K562 (cell line): ENCODE data around the gene GLIS2. TPM values are rescaled to one million over a fixed set of nuclear protein-coding genes. Genes with fewer than 3 reads are reported as not detected.
A peak's percentile ranks its signal among the peaks of the same experiment; 100 is the strongest.

Experiments used
- ATAC-seq: fragments of 200-7000 bp; cut with Tn5 transposase; 3 replicates; pipeline ENCODE4 v1.9.1; 2020; ENCODE audit warnings: moderate library complexity
- BruUV-seq: library from RNA; stranded (reverse); fragments of 400-500 nt; replicated peaks from 2 replicates; lab custom pipeline; 2021; lab: Mats Ljungman, UMichigan
- CTCF ChIA-PET: fragments of 300-600 bp; formaldehyde crosslinking; extraction: SDS; loops from one replicate; lab custom pipeline; 2021; ENCODE audit warnings: low intra/inter-chr PET ratio; lab: Yijun Ruan, JAX
- POLR2A ChIA-PET: fragments of 300-600, 350-650 bp; sonication (Branson Sonifier 250); formaldehyde crosslinking; extraction: SDS; loops from one replicate; lab custom pipeline; 2021; ENCODE audit warnings: antibody characterized with exemption, inconsistent platforms; lab: Yijun Ruan, JAX
- DNase-seq, 4 experiments: peaks; one replicate each; pipeline versions ENCODE4 v3.0.0 to v3.0.0-alpha.2; 2011 to 2018; ENCODE audit warnings: low spot score in 3 of 4, mixed read lengths in 3 of 4; ENCODE audit errors: extremely low read depth in 1 of 4
- FAIRE-seq: peaks from 2 replicates; lab custom pipeline; 2011; peaks lifted over from hg19 to GRCh38; lab: Jason Lieb, UNC
- H2AFZ ChIP-seq: 2 replicates; pipeline ENCODE4 v1.6.0; 2011; ENCODE audit warnings: low read depth, low read length, control low read depth, inconsistent platforms
- H3K27ac ChIP-seq: fragments of 200-600 bp; 3 replicates; pipeline ENCODE4 v1.8.0; 2011; ENCODE audit warnings: low read depth, mild to moderate bottlenecking, control low read depth, inconsistent platforms, low read length, moderate library complexity, mixed read lengths; ENCODE audit errors: extremely low read depth
- H3K27me3 ChIP-seq, 2 experiments: fragments of 300-600 bp in 1 of 2; 2 replicates in 1 of 2; 3 replicates in 1 of 2; pipeline versions ENCODE4 v1.6.0 to v1.8.0; 2011; ENCODE audit warnings: inconsistent platforms in 2 of 2, low read length in 2 of 2, mild to moderate bottlenecking in 1 of 2, mixed read lengths in 1 of 2, moderate library complexity in 1 of 2; ENCODE audit not compliant: control insufficient read depth in 2 of 2, insufficient read depth in 2 of 2
- H3K36me3 ChIP-seq: fragments of 300-600 bp; 3 replicates; pipeline ENCODE4 v1.8.0; 2011; ENCODE audit warnings: mild to moderate bottlenecking, low read length, inconsistent platforms; ENCODE audit not compliant: control insufficient read depth, insufficient read depth
- H3K4me1 ChIP-seq, 2 experiments: fragments of 200-600 bp in 1 of 2; replicated peaks in 1 of 2; 2 replicates in 1 of 2; 3 replicates in 1 of 2; pipeline versions ENCODE4 v1.5.1 to v1.8.0; 2011; ENCODE audit warnings: inconsistent platforms in 2 of 2, low read length in 2 of 2, mild to moderate bottlenecking in 1 of 2, mixed read lengths in 1 of 2, moderate library complexity in 1 of 2; ENCODE audit not compliant: control insufficient read depth in 2 of 2, insufficient read depth in 2 of 2
- H3K4me2 ChIP-seq: 2 replicates; pipeline ENCODE4 v1.6.1; 2011; ENCODE audit warnings: low read length, control low read depth, inconsistent platforms, mixed read lengths; ENCODE audit not compliant: insufficient read depth
- H3K4me3 ChIP-seq: fragments of 200-600 bp; sonication (generic), shearing (Covaris generic); 2 replicates; pipeline ENCODE4 v1.5.1; 2016; ENCODE audit warnings: control low read depth, inconsistent platforms
- H3K79me2 ChIP-seq: fragments of 200-600 bp; 3 replicates; pipeline ENCODE4 v1.8.0; 2011; ENCODE audit warnings: low read length, inconsistent platforms; ENCODE audit not compliant: control insufficient read depth, insufficient read depth
- H3K9ac ChIP-seq, 2 experiments: 2 replicates each; pipeline versions ENCODE4 v1.6.0 to v1.6.1; 2011; ENCODE audit warnings: low read depth in 2 of 2, low read length in 2 of 2, control low read depth in 1 of 2, inconsistent platforms in 1 of 2, mild to moderate bottlenecking in 1 of 2, mixed read lengths in 1 of 2; ENCODE audit not compliant: insufficient read depth in 1 of 2
- H3K9me1 ChIP-seq: one replicate; pipeline ENCODE4 v1.6.0; 2011; ENCODE audit warnings: inconsistent platforms, mild to moderate bottlenecking, low read length, moderate library complexity; ENCODE audit not compliant: control insufficient read depth, insufficient read depth
- H3K9me3 ChIP-seq: replicated peaks from 2 replicates; pipeline ENCODE4 v1.5.1; 2011; ENCODE audit warnings: low read depth, low read length, inconsistent platforms; ENCODE audit not compliant: control insufficient read depth, insufficient read depth
- H4K20me1 ChIP-seq: replicated peaks from 2 replicates; pipeline ENCODE4 v1.6.1; 2011; ENCODE audit warnings: low read length, inconsistent platforms, mixed read lengths; ENCODE audit not compliant: control insufficient read depth, insufficient read depth
- POLR2G ChIP-seq: fragments of 200-400 bp; formaldehyde crosslinking; IDR thresholded peaks from 2 replicates; pipeline ENCODE4 v1.6.1; 2017; ENCODE audit warnings: low read depth, mild to moderate bottlenecking, antibody characterized with exemption, low read length, moderate library complexity
- RBFOX2 ChIP-seq: fragments of 200-400 bp; formaldehyde crosslinking; IDR thresholded peaks from 2 replicates; pipeline ENCODE4 v1.6.1; 2017; ENCODE audit warnings: low read depth, mild to moderate bottlenecking, low read length, moderate library complexity
- WGBS: fragments of 100-300 bp; shearing (Covaris generic); methylation state at CpG from one replicate; pipeline ENCODE4 v1.1.6; 2016; ENCODE audit warnings: low coverage, mixed read lengths; ENCODE audit not compliant: insufficient coverage; ENCODE audit errors: missing lambda C conversion rate; 5-methylcytosine and 5-hydroxymethylcytosine counted together
- in situ Hi-C: fragments of 300-500 bp; cut with MboI; formaldehyde crosslinking; loops from 4 replicates; pipeline ENCODE4 v1.15.0; 2018; ENCODE audit warnings: inconsistent platforms, mixed read lengths
- intact Hi-C: fragments of 100-400 bp; cut with micrococcal nuclease; formaldehyde crosslinking; loops from 2 replicates; pipeline ENCODE4 v1.14.2; 2022
- polyA plus RNA-seq, 8 experiments: library from polyadenylated mRNA; depleted of rRNA in 4 of 8; stranded (reverse) in 5 of 8; unstranded in 3 of 8; fragments of >200 nt; fragmentation: Nextera tagmentation in 2 of 8; fragmentation: Illumina TruSeq in 1 of 8; extraction: Ambion mirVana in 2 of 8; extraction: Trizol in 1 of 8; gene quantifications; 2 replicates each; pipeline versions ENCODE4 v1.2.1 to v1.2.3, GENCODE V29; 2011 to 2014; ENCODE audit warnings: inconsistent platforms in 1 of 8, missing spikeins in 1 of 8
- total RNA-seq, 7 experiments: library from RNA; depleted of rRNA in 6 of 7; stranded (reverse); fragments of >200 nt in 6 of 7; fragmentation: Illumina TruSeq in 2 of 7; extraction: Trizol in 2 of 7; gene quantifications; 2 replicates each; pipeline versions ENCODE4 v1.2.1 to v1.2.3, GENCODE V29; 2011 to 2021; ENCODE audit warnings: low replicate concordance in 1 of 7
- TF ChIP-seq, protein P1 (sequence below): fragments of 250-450 bp; sonication (Bioruptor Pico); IDR thresholded peaks from 2 replicates; pipeline ENCODE4 v1.9.0; 2021; ENCODE audit warnings: mild to moderate bottlenecking, inconsistent platforms

GLIS2 gene
- total and polyA plus RNA-seq, 9 of the 15 experiments (the other 6 are each of a cell fraction or from before 2014, with no cell fraction given), result 0.10 to 9.0 (median 0.57) TPM

GRCh38 chr16:4376126-4376892, 60.4 kb downstream of the GLIS2 start:
- H3K9me3 ChIP-seq, result no peaks in the 10 kb centered on the region
- intact Hi-C loops, result no loop called here
- FAIRE-seq, result no peak
- in situ Hi-C loops, result no loop called here
- TF ChIP-seq, protein P1, sequence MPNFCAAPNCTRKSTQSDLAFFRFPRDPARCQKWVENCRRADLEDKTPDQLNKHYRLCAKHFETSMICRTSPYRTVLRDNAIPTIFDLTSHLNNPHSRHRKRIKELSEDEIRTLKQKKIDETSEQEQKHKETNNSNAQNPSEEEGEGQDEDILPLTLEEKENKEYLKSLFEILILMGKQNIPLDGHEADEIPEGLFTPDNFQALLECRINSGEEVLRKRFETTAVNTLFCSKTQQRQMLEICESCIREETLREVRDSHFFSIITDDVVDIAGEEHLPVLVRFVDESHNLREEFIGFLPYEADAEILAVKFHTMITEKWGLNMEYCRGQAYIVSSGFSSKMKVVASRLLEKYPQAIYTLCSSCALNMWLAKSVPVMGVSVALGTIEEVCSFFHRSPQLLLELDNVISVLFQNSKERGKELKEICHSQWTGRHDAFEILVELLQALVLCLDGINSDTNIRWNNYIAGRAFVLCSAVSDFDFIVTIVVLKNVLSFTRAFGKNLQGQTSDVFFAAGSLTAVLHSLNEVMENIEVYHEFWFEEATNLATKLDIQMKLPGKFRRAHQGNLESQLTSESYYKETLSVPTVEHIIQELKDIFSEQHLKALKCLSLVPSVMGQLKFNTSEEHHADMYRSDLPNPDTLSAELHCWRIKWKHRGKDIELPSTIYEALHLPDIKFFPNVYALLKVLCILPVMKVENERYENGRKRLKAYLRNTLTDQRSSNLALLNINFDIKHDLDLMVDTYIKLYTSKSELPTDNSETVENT, result no peak
- TF ChIP-seq RBFOX2 (0 out of 2 replicates have a peak, but pooled peaks have one; percentile 10), POLR2G (peak; percentile 50; the same call in 1 of the 2 replicates)
- TF ChIP-seq, all 486 proteins: peak for 2
- ATAC-seq (no peak), DNase-seq (peak in 1 of 4 experiments; percentile 14)
- no peak overlapping the region for H3K27ac ChIP-seq
- peaks cover 14% of the 10 kb centered on the region for H3K79me2 ChIP-seq
- H3K4me3 ChIP-seq, result no peak overlapping the region
- H3K4me1 ChIP-seq, result peaks cover 35 to 93% of the 10 kb centered on the region in 2 experiments
- peaks cover 5% of the 10 kb centered on the region for H3K9me1 ChIP-seq
- peaks cover 12% of the 10 kb centered on the region; the same call in 1 of the 3 replicates for H3K36me3 ChIP-seq
- no peak overlapping the region for H3K4me2 ChIP-seq
- no TSS peak for BruUV-seq
- H4K20me1 ChIP-seq, result peaks cover 4% of the 10 kb centered on the region; the same call in 1 of the 2 replicates
- H3K9ac ChIP-seq, result peak overlapping the region in 1 of 2 experiments; percentile 39; a peak in 1 of 4 replicates
- H2AFZ ChIP-seq, result no peak overlapping the region
- ChIA-PET POLR2A (interaction anchor here (0.6 kb wide), 1 partner anchor 123 kb away, joined by 3 read pairs; no protein-coding TSS in a partner anchor), CTCF (no interaction called here)
- 92% methylated on average over 12 of the region's 31 CpGs for WGBS
- H3K27me3 ChIP-seq, result no peaks in the 10 kb centered on the region
